Neural cell (in vitro differentiated cells): Measurements from ENCODE around the gene SYT7. TPM values are rescaled to one million over a fixed set of nuclear protein-coding genes. Genes with fewer than 3 reads are reported as not detected.

Experiments
- H2AFZ ChIP-seq: fragments of 200-600, 300-800 bp; sonication (generic), shearing (Covaris generic); 2 replicates; pipeline ENCODE4 v1.6.0; 2014; ENCODE audit warnings: low read depth, mild to moderate bottlenecking, antibody characterized with exemption, low read length, moderate library complexity
- H3F3A ChIP-seq: fragments of 200-600 bp; shearing (Covaris generic); 2 replicates; pipeline ENCODE4 v1.6.1; 2016; ENCODE audit warnings: mild to moderate bottlenecking, moderate library complexity, mixed read lengths, antibody characterized with exemption, low read length; ENCODE audit not compliant: insufficient read depth, poor library complexity, severe bottlenecking
- H3K27ac ChIP-seq: fragments of 200-600, 300-800 bp; sonication (generic), shearing (Covaris generic); 2 replicates; pipeline ENCODE4 v1.5.1; 2014; ENCODE audit warnings: mild to moderate bottlenecking, low read length, moderate library complexity
- H3K27me3 ChIP-seq: fragments of 300-800, 200-600 bp; sonication (generic), shearing (Covaris generic); 2 replicates; pipeline ENCODE4 v1.6.0; 2014; ENCODE audit warnings: mild to moderate bottlenecking, low read depth, low read length, moderate library complexity; ENCODE audit not compliant: insufficient read depth
- H3K36me3 ChIP-seq: fragments of 300-800, 200-600 bp; sonication (generic), shearing (Covaris generic); 2 replicates; pipeline ENCODE4 v1.5.1; 2014; ENCODE audit warnings: mild to moderate bottlenecking, antibody characterized with exemption, low read length, moderate library complexity; ENCODE audit not compliant: insufficient read depth
- H3K4me2 ChIP-seq: fragments of 300-800, 200-600 bp; sonication (generic), shearing (Covaris generic); 2 replicates; pipeline ENCODE4 v1.6.0; 2014; ENCODE audit warnings: mild to moderate bottlenecking, low read length
- H3K4me3 ChIP-seq: fragments of 300-800, 200-600 bp; sonication (generic), shearing (Covaris generic); 2 replicates; pipeline ENCODE4 v1.5.1; 2014; ENCODE audit warnings: mild to moderate bottlenecking, low read length, moderate library complexity
- H3K79me2 ChIP-seq: fragments of 200-600 bp; shearing (Covaris generic); replicated peaks from 2 replicates; pipeline ENCODE4 v1.6.0; 2014; ENCODE audit warnings: mild to moderate bottlenecking, low read length, moderate library complexity; ENCODE audit not compliant: insufficient read depth
- H3K9ac ChIP-seq: fragments of 300-800, 200-600 bp; sonication (generic), shearing (Covaris generic); 2 replicates; pipeline ENCODE4 v1.6.1; 2016; ENCODE audit warnings: mild to moderate bottlenecking, low read length, mixed read lengths
- H3K9me2 ChIP-seq: fragments of 200-600 bp; shearing (Covaris generic); 2 replicates; pipeline ENCODE4 v1.6.1; 2016; ENCODE audit warnings: mild to moderate bottlenecking, low read length, mixed read lengths; ENCODE audit not compliant: insufficient read depth
- H3K9me3 ChIP-seq: fragments of 200-600, 300-800 bp; sonication (generic), shearing (Covaris generic); 2 replicates; pipeline ENCODE4 v1.6.1; 2016; ENCODE audit warnings: mild to moderate bottlenecking, mixed run types, low read length, moderate library complexity, mixed read lengths
- H4K20me1 ChIP-seq: fragments of 200-600 bp; shearing (Covaris generic); 2 replicates; pipeline ENCODE4 v1.6.1; 2016; ENCODE audit warnings: mild to moderate bottlenecking, mixed run types; ENCODE audit not compliant: insufficient read depth
- EP300 ChIP-seq: fragments of 450-650 bp; conservative IDR thresholded peaks from 2 replicates; pipeline ENCODE4 v1.6.1; 2014; ENCODE audit warnings: antibody characterized with exemption, mild to moderate bottlenecking, moderate library complexity; ENCODE audit not compliant: poor library complexity, severe bottlenecking
- EZH2 ChIP-seq: fragments of 200-600, 300-800 bp; shearing (Covaris generic), sonication (generic); IDR thresholded peaks from 2 replicates; pipeline ENCODE4 v1.6.1; 2014; ENCODE audit warnings: antibody characterized with exemption, low read length, borderline replicate concordance, mild to moderate bottlenecking; ENCODE audit not compliant: insufficient read depth, poor library complexity, severe bottlenecking
- MXI1 ChIP-seq: fragments of 450-650 bp; conservative IDR thresholded peaks from 2 replicates; pipeline ENCODE4 v1.6.1; 2014; ENCODE audit warnings: antibody characterized with exemption, mild to moderate bottlenecking; ENCODE audit not compliant: poor library complexity, severe bottlenecking
- POLR2AphosphoS5 ChIP-seq: IDR thresholded peaks from 2 replicates; pipeline ENCODE4 v1.6.1; 2012
- RAD21 ChIP-seq: fragments of 450-650 bp; conservative IDR thresholded peaks from 2 replicates; pipeline ENCODE4 v1.6.1; 2014; ENCODE audit warnings: antibody characterized with exemption, mild to moderate bottlenecking, moderate library complexity
- REST ChIP-seq: IDR thresholded peaks from 2 replicates; pipeline ENCODE4 v1.6.1; 2012; ENCODE audit warnings: borderline replicate concordance
- SMC3 ChIP-seq: fragments of 450-650 bp; conservative IDR thresholded peaks from 2 replicates; pipeline ENCODE4 v1.6.1; 2014; ENCODE audit warnings: antibody characterized with exemption, mild to moderate bottlenecking, moderate library complexity; ENCODE audit not compliant: poor library complexity
- TAF1 ChIP-seq: IDR thresholded peaks from 2 replicates; pipeline ENCODE4 v1.6.1; 2012; ENCODE audit warnings: low read depth
- polyA plus RNA-seq: library from polyadenylated mRNA; depleted of rRNA; stranded (reverse); fragments of >200 nt; gene quantifications from 2 replicates; pipeline ENCODE4 v1.2.3, GENCODE V29; 2014
- TF ChIP-seq, protein P1 (sequence below): fragments of 450-650 bp; IDR thresholded peaks from 2 replicates; pipeline ENCODE4 v1.5.1; 2014; ENCODE audit warnings: antibody characterized with exemption, mild to moderate bottlenecking, moderate library complexity; ENCODE audit not compliant: poor library complexity, severe bottlenecking

Gene SYT7
- polyA plus RNA-seq, 1 donor from 2014 or later = 14.0 TPM

DNA sequence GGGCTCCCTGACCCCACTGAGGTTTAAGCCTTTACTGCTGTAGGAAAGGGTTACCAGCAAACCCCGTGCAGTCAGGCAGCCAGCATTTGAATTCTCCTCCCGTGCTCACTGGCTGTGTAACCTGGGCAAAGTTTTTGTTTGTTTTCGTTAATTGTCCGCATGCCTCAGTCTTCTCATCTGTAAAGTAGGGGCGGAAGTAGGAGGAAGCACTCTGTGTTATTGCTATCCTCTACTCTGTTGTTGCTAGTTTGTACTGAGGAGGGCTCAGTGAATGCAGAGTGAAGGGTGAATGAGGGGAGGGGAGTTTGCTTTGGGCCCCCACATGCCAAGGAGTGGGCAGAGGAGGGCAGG lies 14.0 kb upstream of the SYT7 start:
- Histone ChIP-seq H3K27me3 (no peaks in the 10 kb centered on the region), H3K9me3 (no peaks in the 10 kb centered on the region), H4K20me1 (no peaks in the 10 kb centered on the region), H3K36me3 (no peaks in the 10 kb centered on the region), H2AFZ (no peak overlapping the region), H3K79me2 (no peaks in the 10 kb centered on the region), H3K9me2 (no peaks in the 10 kb centered on the region), H3K4me3 (no peak overlapping the region), H3K27ac (no peak overlapping the region), H3K4me2 (no peak overlapping the region), H3K9ac (no peak overlapping the region), H3F3A (no peaks in the 10 kb centered on the region)
- TF ChIP-seq SMC3 (no peak), TAF1 (no peak), POLR2AphosphoS5 (no peak), REST (no peak), EZH2 (no peak), EP300 (no peak), MXI1 (no peak), RAD21 (no peak)
- TF ChIP-seq, protein P1, sequence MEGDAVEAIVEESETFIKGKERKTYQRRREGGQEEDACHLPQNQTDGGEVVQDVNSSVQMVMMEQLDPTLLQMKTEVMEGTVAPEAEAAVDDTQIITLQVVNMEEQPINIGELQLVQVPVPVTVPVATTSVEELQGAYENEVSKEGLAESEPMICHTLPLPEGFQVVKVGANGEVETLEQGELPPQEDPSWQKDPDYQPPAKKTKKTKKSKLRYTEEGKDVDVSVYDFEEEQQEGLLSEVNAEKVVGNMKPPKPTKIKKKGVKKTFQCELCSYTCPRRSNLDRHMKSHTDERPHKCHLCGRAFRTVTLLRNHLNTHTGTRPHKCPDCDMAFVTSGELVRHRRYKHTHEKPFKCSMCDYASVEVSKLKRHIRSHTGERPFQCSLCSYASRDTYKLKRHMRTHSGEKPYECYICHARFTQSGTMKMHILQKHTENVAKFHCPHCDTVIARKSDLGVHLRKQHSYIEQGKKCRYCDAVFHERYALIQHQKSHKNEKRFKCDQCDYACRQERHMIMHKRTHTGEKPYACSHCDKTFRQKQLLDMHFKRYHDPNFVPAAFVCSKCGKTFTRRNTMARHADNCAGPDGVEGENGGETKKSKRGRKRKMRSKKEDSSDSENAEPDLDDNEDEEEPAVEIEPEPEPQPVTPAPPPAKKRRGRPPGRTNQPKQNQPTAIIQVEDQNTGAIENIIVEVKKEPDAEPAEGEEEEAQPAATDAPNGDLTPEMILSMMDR = no peak

DNA sequence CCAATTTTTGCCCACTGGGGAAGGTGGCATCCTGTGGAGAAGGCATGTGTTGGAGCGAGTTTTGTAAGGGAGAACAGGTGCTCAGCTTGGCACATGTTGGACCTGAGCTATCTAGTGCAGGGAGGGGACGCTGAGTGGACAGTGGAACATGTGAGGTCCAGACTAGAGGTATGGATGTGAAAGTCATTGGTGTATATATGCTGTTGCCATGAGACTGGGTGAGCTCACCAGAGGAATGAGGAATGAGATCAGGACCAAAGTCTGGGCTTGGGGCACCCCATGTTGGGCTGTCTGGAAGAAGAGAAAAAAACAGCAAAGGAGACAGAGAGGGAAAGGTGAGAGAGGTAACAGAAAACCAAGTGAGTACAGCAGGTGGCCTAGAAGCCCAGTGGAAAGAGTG lies 12.3 kb upstream of the SYT7 start:
- no peaks in the 10 kb centered on the region for H3K9me2 ChIP-seq
- no peaks in the 10 kb centered on the region for H3K9me3 ChIP-seq
- no peak overlapping the region for H3K9ac ChIP-seq
- no peak overlapping the region for H3K4me2 ChIP-seq
- H2AFZ ChIP-seq = no peak overlapping the region
- peaks cover 9% of the 10 kb centered on the region for H3K27me3 ChIP-seq
- no peak overlapping the region for H3K27ac ChIP-seq
- H3F3A ChIP-seq = no peaks in the 10 kb centered on the region
- H3K36me3 ChIP-seq = no peaks in the 10 kb centered on the region
- H4K20me1 ChIP-seq = no peaks in the 10 kb centered on the region
- H3K79me2 ChIP-seq = no peaks in the 10 kb centered on the region
- no peak for TF ChIP-seq TAF1
- TF ChIP-seq MXI1 = no peak
- H3K4me3 ChIP-seq = no peak overlapping the region

GRCh38 chr11:61592176-61592575 lies 11.3 kb upstream of the SYT7 start:
- Histone ChIP-seq H3F3A (no peaks in the 10 kb centered on the region), H3K9me3 (no peaks in the 10 kb centered on the region), H4K20me1 (no peaks in the 10 kb centered on the region), H3K9ac (no peak overlapping the region), H2AFZ (no peak overlapping the region), H3K36me3 (no peaks in the 10 kb centered on the region), H3K9me2 (no peaks in the 10 kb centered on the region), H3K27ac (no peak overlapping the region), H3K4me2 (no peak overlapping the region), H3K27me3 (peaks cover 19% of the 10 kb centered on the region), H3K79me2 (no peaks in the 10 kb centered on the region), H3K4me3 (no peak overlapping the region)
- TF ChIP-seq EP300 = no peak
- no peak for TF ChIP-seq EZH2
- no peak for TF ChIP-seq POLR2AphosphoS5
- TF ChIP-seq RAD21 = no peak
- no peak for TF ChIP-seq MXI1
- TF ChIP-seq REST = no peak
- TF ChIP-seq TAF1 = no peak
- TF ChIP-seq, protein P1 = no peak
- no peak for TF ChIP-seq SMC3
